K562 (cell line): ENCODE results near the gene RBKS. TPM values are rescaled to one million over a fixed set of nuclear protein-coding genes. Genes with fewer than 3 reads are reported as not detected.

Source experiments
- ATAC-seq: fragments of 200-7000 bp; cut with Tn5 transposase; 3 replicates; pipeline ENCODE4 v1.9.1; 2020; ENCODE audit warnings: moderate library complexity
- BruUV-seq: library from RNA; stranded (reverse); fragments of 400-500 nt; replicated peaks from 2 replicates; lab custom pipeline; 2021; lab: Mats Ljungman, UMichigan
- CTCF ChIA-PET: fragments of 300-600 bp; formaldehyde crosslinking; extraction: SDS; loops from one replicate; lab custom pipeline; 2021; ENCODE audit warnings: low intra/inter-chr PET ratio; lab: Yijun Ruan, JAX
- POLR2A ChIA-PET: fragments of 300-600, 350-650 bp; sonication (Branson Sonifier 250); formaldehyde crosslinking; extraction: SDS; loops from one replicate; lab custom pipeline; 2021; ENCODE audit warnings: antibody characterized with exemption, inconsistent platforms; lab: Yijun Ruan, JAX
- DNase-seq, 4 experiments: peaks; one replicate each; pipeline versions ENCODE4 v3.0.0 to v3.0.0-alpha.2; 2011 to 2018; ENCODE audit warnings: low spot score in 3 of 4, mixed read lengths in 3 of 4; ENCODE audit errors: extremely low read depth in 1 of 4
- FAIRE-seq: peaks from 2 replicates; lab custom pipeline; 2011; peaks lifted over from hg19 to GRCh38; lab: Jason Lieb, UNC
- H2AFZ ChIP-seq: 2 replicates; pipeline ENCODE4 v1.6.0; 2011; ENCODE audit warnings: low read depth, low read length, control low read depth, inconsistent platforms
- H3K27ac ChIP-seq: fragments of 200-600 bp; 3 replicates; pipeline ENCODE4 v1.8.0; 2011; ENCODE audit warnings: low read depth, mild to moderate bottlenecking, control low read depth, inconsistent platforms, low read length, moderate library complexity, mixed read lengths; ENCODE audit errors: extremely low read depth
- H3K27me3 ChIP-seq, 2 experiments: fragments of 300-600 bp in 1 of 2; 2 replicates in 1 of 2; 3 replicates in 1 of 2; pipeline versions ENCODE4 v1.6.0 to v1.8.0; 2011; ENCODE audit warnings: inconsistent platforms in 2 of 2, low read length in 2 of 2, mild to moderate bottlenecking in 1 of 2, mixed read lengths in 1 of 2, moderate library complexity in 1 of 2; ENCODE audit not compliant: control insufficient read depth in 2 of 2, insufficient read depth in 2 of 2
- H3K36me3 ChIP-seq: fragments of 300-600 bp; 3 replicates; pipeline ENCODE4 v1.8.0; 2011; ENCODE audit warnings: mild to moderate bottlenecking, low read length, inconsistent platforms; ENCODE audit not compliant: control insufficient read depth, insufficient read depth
- H3K4me1 ChIP-seq, 2 experiments: fragments of 200-600 bp in 1 of 2; replicated peaks in 1 of 2; 2 replicates in 1 of 2; 3 replicates in 1 of 2; pipeline versions ENCODE4 v1.5.1 to v1.8.0; 2011; ENCODE audit warnings: inconsistent platforms in 2 of 2, low read length in 2 of 2, mild to moderate bottlenecking in 1 of 2, mixed read lengths in 1 of 2, moderate library complexity in 1 of 2; ENCODE audit not compliant: control insufficient read depth in 2 of 2, insufficient read depth in 2 of 2
- H3K4me2 ChIP-seq: 2 replicates; pipeline ENCODE4 v1.6.1; 2011; ENCODE audit warnings: low read length, control low read depth, inconsistent platforms, mixed read lengths; ENCODE audit not compliant: insufficient read depth
- H3K4me3 ChIP-seq: fragments of 200-600 bp; sonication (generic), shearing (Covaris generic); 2 replicates; pipeline ENCODE4 v1.5.1; 2016; ENCODE audit warnings: control low read depth, inconsistent platforms
- H3K79me2 ChIP-seq: fragments of 200-600 bp; 3 replicates; pipeline ENCODE4 v1.8.0; 2011; ENCODE audit warnings: low read length, inconsistent platforms; ENCODE audit not compliant: control insufficient read depth, insufficient read depth
- H3K9ac ChIP-seq, 2 experiments: 2 replicates each; pipeline versions ENCODE4 v1.6.0 to v1.6.1; 2011; ENCODE audit warnings: low read depth in 2 of 2, low read length in 2 of 2, control low read depth in 1 of 2, inconsistent platforms in 1 of 2, mild to moderate bottlenecking in 1 of 2, mixed read lengths in 1 of 2; ENCODE audit not compliant: insufficient read depth in 1 of 2
- H3K9me1 ChIP-seq: one replicate; pipeline ENCODE4 v1.6.0; 2011; ENCODE audit warnings: inconsistent platforms, mild to moderate bottlenecking, low read length, moderate library complexity; ENCODE audit not compliant: control insufficient read depth, insufficient read depth
- H3K9me3 ChIP-seq: replicated peaks from 2 replicates; pipeline ENCODE4 v1.5.1; 2011; ENCODE audit warnings: low read depth, low read length, inconsistent platforms; ENCODE audit not compliant: control insufficient read depth, insufficient read depth
- H4K20me1 ChIP-seq: replicated peaks from 2 replicates; pipeline ENCODE4 v1.6.1; 2011; ENCODE audit warnings: low read length, inconsistent platforms, mixed read lengths; ENCODE audit not compliant: control insufficient read depth, insufficient read depth
- CREM ChIP-seq: IDR thresholded peaks from 2 replicates; pipeline ENCODE4 v1.6.1; 2014; ENCODE audit warnings: antibody characterized with exemption, low read depth
- FOXK1 ChIP-seq: sonication (generic); formaldehyde crosslinking; IDR thresholded peaks from 2 replicates; pipeline ENCODE4 v1.8.0; 2022; ENCODE audit warnings: missing genetic modification reagents, mild to moderate bottlenecking, borderline replicate concordance
- MCM5 ChIP-seq: fragments of 450-650 bp; IDR thresholded peaks from 2 replicates; pipeline ENCODE4 v1.6.1; 2016; ENCODE audit warnings: low read depth
- PML ChIP-seq: IDR thresholded peaks from 2 replicates; pipeline ENCODE4 v1.6.1; 2012; ENCODE audit warnings: low read length, inconsistent platforms
- RBM25 ChIP-seq: fragments of 200-400 bp; formaldehyde crosslinking; IDR thresholded peaks from 2 replicates; pipeline ENCODE4 v1.6.1; 2018; ENCODE audit warnings: low read length, low read depth, moderate library complexity; ENCODE audit not compliant: severe bottlenecking
- XRCC3 ChIP-seq: fragments of 450-650 bp; IDR thresholded peaks from 2 replicates; pipeline ENCODE4 v1.6.1; 2017; ENCODE audit warnings: mild to moderate bottlenecking, moderate library complexity
- ZC3H11A ChIP-seq: IDR thresholded peaks from 2 replicates; pipeline ENCODE4 v1.6.1; 2012; ENCODE audit warnings: low read depth, low read length, improper control_type of control experiment
- WGBS: fragments of 100-300 bp; shearing (Covaris generic); methylation state at CpG from one replicate; pipeline ENCODE4 v1.1.6; 2016; ENCODE audit warnings: low coverage, mixed read lengths; ENCODE audit not compliant: insufficient coverage; ENCODE audit errors: missing lambda C conversion rate; 5-methylcytosine and 5-hydroxymethylcytosine counted together
- in situ Hi-C: fragments of 300-500 bp; cut with MboI; formaldehyde crosslinking; loops from 4 replicates; pipeline ENCODE4 v1.15.0; 2018; ENCODE audit warnings: inconsistent platforms, mixed read lengths
- intact Hi-C: fragments of 100-400 bp; cut with micrococcal nuclease; formaldehyde crosslinking; loops from 2 replicates; pipeline ENCODE4 v1.14.2; 2022
- polyA plus RNA-seq, 8 experiments: library from polyadenylated mRNA; depleted of rRNA in 4 of 8; stranded (reverse) in 5 of 8; unstranded in 3 of 8; fragments of >200 nt; fragmentation: Nextera tagmentation in 2 of 8; fragmentation: Illumina TruSeq in 1 of 8; extraction: Ambion mirVana in 2 of 8; extraction: Trizol in 1 of 8; gene quantifications; 2 replicates each; pipeline versions ENCODE4 v1.2.1 to v1.2.3, GENCODE V29; 2011 to 2014; ENCODE audit warnings: inconsistent platforms in 1 of 8, missing spikeins in 1 of 8
- total RNA-seq, 7 experiments: library from RNA; depleted of rRNA in 6 of 7; stranded (reverse); fragments of >200 nt in 6 of 7; fragmentation: Illumina TruSeq in 2 of 7; extraction: Trizol in 2 of 7; gene quantifications; 2 replicates each; pipeline versions ENCODE4 v1.2.1 to v1.2.3, GENCODE V29; 2011 to 2021; ENCODE audit warnings: low replicate concordance in 1 of 7

The RBKS gene
- total and polyA plus RNA-seq, 9 of the 15 experiments (the other 6 are each of a cell fraction or from before 2014, with no cell fraction given) = 0.06 to 0.39 (median 0.19) TPM

DNA sequence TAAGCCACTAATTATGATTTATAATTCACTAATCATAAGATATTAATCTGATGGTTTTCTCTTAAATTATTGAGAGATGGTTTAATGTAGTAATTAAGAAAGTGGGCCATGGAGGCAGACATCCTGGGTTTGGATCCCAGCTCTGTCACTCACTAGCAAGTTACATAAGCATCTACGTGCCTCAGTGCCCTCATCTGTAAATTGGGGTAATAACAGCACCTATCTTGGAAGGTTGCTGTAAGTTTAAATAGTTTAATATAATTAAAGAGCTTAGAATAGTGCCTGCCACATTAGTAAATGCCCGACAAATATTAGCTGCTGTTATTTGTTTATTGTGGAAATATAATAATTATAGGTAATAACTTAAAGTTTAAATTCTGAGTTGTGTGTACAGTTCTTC, 31.2 kb upstream of the RBKS start:
- no peak for FAIRE-seq
- WGBS = 84% methylated on average over 2 of the region's 2 CpGs
- Histone ChIP-seq H3K36me3 (no peaks in the 10 kb centered on the region), H2AFZ (no peak overlapping the region), H3K4me1 (peaks cover 0 to 13% of the 10 kb centered on the region in 2 experiments; a peak in 4 of 5 replicates), H3K9me1 (no peaks in the 10 kb centered on the region)
- no peak for DNase-seq
- in situ Hi-C loops = no loop called here
- no peak for TF ChIP-seq ZC3H11A
- TF ChIP-seq XRCC3 = no peak
- TF ChIP-seq RBM25 = peak; percentile 16
- TF ChIP-seq FOXK1 = no peak
- TF ChIP-seq, all 486 proteins: peak for 1
- H3K79me2 ChIP-seq = no peaks in the 10 kb centered on the region
- no peak overlapping the region for H3K9ac ChIP-seq
- no peak overlapping the region for H3K27ac ChIP-seq
- H4K20me1 ChIP-seq = no peaks in the 10 kb centered on the region
- BruUV-seq = no TSS peak
- H3K4me2 ChIP-seq = no peak overlapping the region
- no peaks in the 10 kb centered on the region for H3K27me3 ChIP-seq
- intact Hi-C loops = no loop called here
- no peak overlapping the region for H3K4me3 ChIP-seq
- no peaks in the 10 kb centered on the region for H3K9me3 ChIP-seq
- POLR2A ChIA-PET = no interaction called here
- no peak for ATAC-seq
- CTCF ChIA-PET = no interaction called here

GRCh38 chr2:27920148-27920885, 30.1 kb upstream of the RBKS start:
- ATAC-seq = no peak
- no TSS peak for BruUV-seq
- in situ Hi-C loops = no loop called here
- no peak overlapping the region for H3K4me3 ChIP-seq
- H3K9me3 ChIP-seq = no peaks in the 10 kb centered on the region
- H3K9ac ChIP-seq = no peak overlapping the region
- ChIA-PET CTCF (no interaction called here), POLR2A (no interaction called here)
- intact Hi-C loops = no loop called here
- no peak overlapping the region for H3K27ac ChIP-seq
- 20% methylated on average over 4 of the region's 4 CpGs for WGBS
- H3K9me1 ChIP-seq = no peaks in the 10 kb centered on the region
- DNase-seq = no peak
- H2AFZ ChIP-seq = no peak overlapping the region
- H4K20me1 ChIP-seq = no peaks in the 10 kb centered on the region
- TF ChIP-seq CREM (0 out of 2 replicates have a peak, but pooled peaks have one; percentile 27), MCM5 (no peak), PML (no peak)
- peak; percentile 6 for FAIRE-seq
- no peaks in the 10 kb centered on the region for H3K79me2 ChIP-seq
- H3K4me1 ChIP-seq = peaks cover 0 to 2% of the 10 kb centered on the region in 2 experiments; a peak in 3 of 5 replicates
- H3K27me3 ChIP-seq = no peaks in the 10 kb centered on the region
- H3K36me3 ChIP-seq = no peaks in the 10 kb centered on the region
- no peak overlapping the region for H3K4me2 ChIP-seq
